Measurements from ENCODE around the gene CHST12.

Gene CHST12

GRCh38 chr7:2472739-2473138, 69.3 kb downstream of the CHST12 start:
- DNase-seq (ENCODE audit: insufficient read length, low spot score) (no peak), FAIRE-seq (no peak)
- TF ChIP-seq, protein P1, sequence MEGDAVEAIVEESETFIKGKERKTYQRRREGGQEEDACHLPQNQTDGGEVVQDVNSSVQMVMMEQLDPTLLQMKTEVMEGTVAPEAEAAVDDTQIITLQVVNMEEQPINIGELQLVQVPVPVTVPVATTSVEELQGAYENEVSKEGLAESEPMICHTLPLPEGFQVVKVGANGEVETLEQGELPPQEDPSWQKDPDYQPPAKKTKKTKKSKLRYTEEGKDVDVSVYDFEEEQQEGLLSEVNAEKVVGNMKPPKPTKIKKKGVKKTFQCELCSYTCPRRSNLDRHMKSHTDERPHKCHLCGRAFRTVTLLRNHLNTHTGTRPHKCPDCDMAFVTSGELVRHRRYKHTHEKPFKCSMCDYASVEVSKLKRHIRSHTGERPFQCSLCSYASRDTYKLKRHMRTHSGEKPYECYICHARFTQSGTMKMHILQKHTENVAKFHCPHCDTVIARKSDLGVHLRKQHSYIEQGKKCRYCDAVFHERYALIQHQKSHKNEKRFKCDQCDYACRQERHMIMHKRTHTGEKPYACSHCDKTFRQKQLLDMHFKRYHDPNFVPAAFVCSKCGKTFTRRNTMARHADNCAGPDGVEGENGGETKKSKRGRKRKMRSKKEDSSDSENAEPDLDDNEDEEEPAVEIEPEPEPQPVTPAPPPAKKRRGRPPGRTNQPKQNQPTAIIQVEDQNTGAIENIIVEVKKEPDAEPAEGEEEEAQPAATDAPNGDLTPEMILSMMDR (IDR thresholded peaks at IDR 0.05; ENCODE audit: insufficient read depth, missing control alignments) = no peak

DNA sequence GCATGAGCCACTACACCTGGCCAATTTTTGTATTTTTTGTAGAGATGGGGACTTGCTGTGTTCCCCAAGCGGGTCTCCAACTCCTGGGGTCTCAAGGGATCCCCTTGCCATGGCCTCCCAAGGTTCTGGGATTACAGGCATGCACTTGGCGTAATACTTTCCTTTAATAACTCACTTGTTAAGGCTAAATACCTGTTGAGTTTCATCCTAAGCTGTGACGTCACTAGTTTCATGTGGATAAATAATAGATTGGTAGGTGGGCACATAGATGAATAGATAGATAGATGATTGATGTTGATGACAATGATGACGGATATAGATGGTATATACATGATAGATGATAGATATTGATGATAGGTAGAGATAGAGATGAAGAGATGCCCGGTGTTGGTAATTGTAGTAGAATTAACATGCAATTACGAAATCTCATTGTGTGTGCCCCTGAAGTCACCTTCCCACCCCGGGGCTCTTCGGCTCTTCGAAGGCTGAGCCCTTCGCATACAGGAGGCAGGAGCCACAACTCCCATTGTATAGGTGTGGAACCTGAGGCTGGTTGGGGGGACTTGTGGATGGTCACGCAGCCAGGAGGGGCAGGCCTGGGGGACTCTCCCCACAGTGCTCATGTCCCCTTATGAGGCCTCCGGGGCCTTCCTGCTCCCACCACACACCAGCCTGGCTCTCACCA, 70.2 kb downstream of the CHST12 start:
- DNase-seq (ENCODE audit: insufficient read length, low spot score) (no peak), FAIRE-seq (no peak)
- TF ChIP-seq, protein P1 (IDR thresholded peaks at IDR 0.05; ENCODE audit: insufficient read depth, missing control alignments) = no peak

DNA sequence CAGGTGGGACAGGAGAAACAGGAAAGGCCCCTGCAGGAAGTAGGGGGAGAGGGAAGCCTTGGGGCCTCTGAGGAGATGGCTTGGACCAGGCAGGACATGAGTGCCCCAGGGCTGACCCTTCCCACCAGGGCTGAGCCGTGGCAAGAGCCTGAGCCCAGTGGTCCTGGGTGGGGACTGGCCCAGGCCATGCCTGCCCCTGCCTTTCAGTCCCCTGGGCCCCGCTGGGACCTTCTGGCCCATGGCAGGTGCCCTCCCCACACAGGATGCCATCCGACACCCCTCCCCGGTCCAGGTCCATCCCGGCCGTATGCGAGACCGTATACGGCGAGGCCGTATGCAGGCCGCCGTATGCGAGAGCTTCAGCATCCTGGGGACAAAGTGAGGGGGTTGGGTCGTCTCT, 70.8 kb downstream of the CHST12 start:
- FAIRE-seq (no peak), DNase-seq (ENCODE audit: insufficient read length, low spot score) (no peak)

DNA sequence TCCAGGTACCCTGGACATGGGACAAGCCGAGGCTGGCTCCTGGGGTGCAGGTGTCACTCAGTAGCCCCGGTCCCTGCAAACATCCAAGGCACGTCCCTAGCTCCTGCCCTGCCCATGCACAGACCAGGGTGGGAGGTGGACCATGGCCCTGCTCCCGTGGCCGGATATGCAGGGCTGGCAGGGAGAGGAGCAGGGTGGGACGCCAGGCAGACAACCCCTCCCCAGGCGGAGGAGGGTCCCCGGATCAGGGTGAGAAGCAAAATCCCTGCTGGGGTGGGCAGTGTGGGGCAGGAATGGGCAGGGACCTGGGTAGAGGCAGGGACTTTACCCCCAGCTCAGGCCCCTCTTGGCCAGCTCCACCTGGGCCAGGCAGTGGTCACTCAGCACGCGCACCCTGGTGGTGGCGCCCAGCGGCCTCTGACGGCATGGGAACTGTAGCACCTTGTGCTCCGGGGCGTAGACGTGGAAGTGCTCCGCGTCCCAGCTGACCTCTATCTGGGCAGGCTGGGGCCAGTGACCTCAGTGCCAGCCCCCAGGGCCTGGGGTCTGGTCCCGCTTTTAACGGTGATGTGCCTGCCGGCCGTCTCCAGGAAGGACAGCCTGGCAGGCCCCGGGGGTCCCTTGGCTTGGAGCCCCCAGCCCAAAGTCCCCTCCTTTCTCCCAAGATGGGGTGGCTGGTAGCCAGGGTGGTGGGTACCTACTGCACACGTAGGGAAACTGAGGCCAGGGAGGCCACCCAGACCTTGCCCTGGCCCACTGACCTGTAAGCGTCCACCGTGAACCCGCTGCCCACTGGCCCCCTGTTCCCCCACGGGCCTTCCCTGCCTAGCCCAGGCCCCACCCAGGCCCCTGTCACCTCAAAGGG, 71.6 kb downstream of the CHST12 start:
- no peak for FAIRE-seq
- no peak for DNase-seq (ENCODE audit: insufficient read length, low spot score)
- TF ChIP-seq, protein P1 (IDR thresholded peaks at IDR 0.05; ENCODE audit: insufficient read depth, missing control alignments) = no peak

More for the DNA sequence above, 70.8 kb downstream of the CHST12 start:
- TF ChIP-seq, protein P1 (IDR thresholded peaks at IDR 0.05; ENCODE audit: insufficient read depth, missing control alignments) = no peak

DNA sequence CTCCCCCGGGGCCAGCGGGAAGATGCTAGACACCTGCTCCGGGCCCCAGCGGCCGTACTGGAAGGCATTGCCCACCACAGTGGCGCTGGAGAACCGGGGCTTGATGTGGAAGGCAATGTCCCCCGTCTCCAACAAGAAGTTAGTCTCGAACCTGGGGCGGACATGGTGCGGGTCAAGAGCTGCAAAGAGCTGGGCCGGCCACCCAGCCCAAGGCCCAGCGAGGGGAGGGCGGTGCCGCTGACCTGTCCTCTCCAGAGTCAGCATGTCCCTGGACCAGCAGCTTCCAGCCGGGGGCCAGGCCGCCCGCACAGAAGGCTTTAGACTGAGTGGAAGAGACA, 72.2 kb downstream of the CHST12 start:
- TF ChIP-seq, protein P1 (IDR thresholded peaks at IDR 0.05; ENCODE audit: insufficient read depth, missing control alignments) = no peak
- no peak for FAIRE-seq
- DNase-seq (ENCODE audit: insufficient read length, low spot score) = no peak

DNA sequence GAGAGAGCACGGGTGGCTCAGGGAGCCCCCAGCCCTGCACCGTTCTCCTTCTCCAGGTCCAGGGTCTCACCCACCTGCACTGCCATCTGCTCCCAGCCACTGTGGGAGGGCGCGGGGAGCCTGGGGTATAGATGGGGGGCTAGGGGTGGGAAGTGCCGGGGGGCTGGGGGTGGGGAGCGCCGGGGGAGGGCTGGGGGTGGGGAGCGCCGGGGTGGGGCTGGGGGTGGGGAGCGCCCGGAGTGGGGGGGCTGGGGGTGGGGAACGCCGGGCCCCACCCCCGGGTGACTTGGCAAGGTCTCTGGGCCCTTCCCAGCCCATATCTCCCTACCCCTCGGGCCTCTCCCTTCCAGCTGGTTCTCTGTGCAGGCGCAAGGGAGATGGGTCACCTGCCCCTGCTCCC, 72.9 kb downstream of the CHST12 start, which contains the start of gene GRIFIN:
GRIFIN (minus strand) TSS at position 101 of the 400 bp plus-strand sequence; CDS start at position 86, 15 bp downstream.
- TF ChIP-seq, protein P1 (IDR thresholded peaks at IDR 0.05; ENCODE audit: insufficient read depth, missing control alignments) = no peak
- FAIRE-seq = no peak
- DNase-seq (ENCODE audit: insufficient read length, low spot score) = no peak
